HL-60 (cell line): ENCODE measurements around the gene METRN.

Source experiments
- CTCF ChIP-seq: IDR thresholded peaks from one replicate; pipeline ENCODE4 v1.5.1; 2011; ENCODE audit warnings: low read length, control low read depth, inconsistent platforms; ENCODE audit not compliant: insufficient read depth
- POLR2AphosphoS5 ChIP-seq: IDR thresholded peaks from 2 replicates; pipeline ENCODE4 v1.6.1; 2012; ENCODE audit warnings: low read depth
- SPI1 ChIP-seq: IDR thresholded peaks from 2 replicates; pipeline ENCODE4 v1.6.1; 2012; ENCODE audit warnings: low read depth, mild to moderate bottlenecking, borderline replicate concordance

- no peak for TF ChIP-seq CTCF
- no peak for TF ChIP-seq POLR2AphosphoS5
- no peak for TF ChIP-seq SPI1
Measured at GRCh38 chr16:721765-722540, 7.0 kb downstream of the METRN start.
